ENCODE results near the gene RAB36. TPM values are rescaled to one million over a fixed set of nuclear protein-coding genes. Genes with fewer than 3 reads are reported as not detected.
A peak's percentile ranks its signal among the peaks of the same experiment; 100 is the strongest.

The RAB36 gene
- total RNA-seq, 1 experiment from 2014 or later: 1.8 TPM

DNA sequence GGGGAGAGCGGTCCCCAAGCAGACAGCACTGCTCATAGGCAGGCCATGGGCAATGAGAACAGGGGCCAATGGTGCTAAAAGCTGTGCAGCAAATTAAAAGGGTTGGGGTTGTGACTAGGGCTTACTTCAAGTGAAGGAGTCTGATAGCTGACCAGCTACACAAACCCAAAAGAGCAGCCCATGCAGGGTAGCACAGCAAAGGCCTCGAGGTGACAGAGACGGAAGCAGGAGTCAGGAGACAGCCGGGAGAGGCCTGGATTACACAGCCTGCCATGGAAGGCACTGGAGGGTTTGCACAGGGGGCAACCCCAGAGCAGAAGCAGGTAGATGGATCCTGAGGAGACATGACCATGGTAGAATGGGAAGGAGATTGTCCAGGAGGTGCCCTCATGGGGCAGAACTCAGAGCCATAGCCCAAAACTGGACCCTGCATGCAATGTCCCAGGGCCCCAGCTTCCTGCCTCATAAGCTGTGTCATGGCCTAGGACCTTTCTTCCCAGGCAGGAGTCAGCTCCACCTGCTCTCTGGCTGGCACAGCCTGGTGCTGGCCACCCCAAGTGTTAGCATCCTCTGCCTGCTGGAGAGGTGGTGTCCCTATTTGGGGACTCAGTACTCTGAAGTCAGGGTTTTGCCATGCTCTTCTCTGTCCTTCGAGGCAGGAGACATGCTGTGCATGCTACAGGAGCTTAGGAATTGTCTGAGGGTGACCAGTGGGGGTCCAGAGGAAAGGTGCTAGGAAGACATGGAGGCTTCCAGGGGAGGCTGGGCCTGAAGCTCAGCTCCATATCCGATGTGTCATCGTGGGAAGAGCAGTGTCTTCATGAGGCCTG, 36.8 kb upstream of the RAB36 start:
- POLR2A ChIA-PET: interaction anchor here (0.6 kb wide), 1 partner anchor 333 kb away, joined by 3 read pairs; no protein-coding TSS in a partner anchor
- TF ChIP-seq CREB1 (CRISPR knock-in tag; IDR thresholded peaks at IDR 0.05) (no peak), PRRX2 (CRISPR knock-in tag; IDR thresholded peaks at IDR 0.05) (no peak), GABPB1 (CRISPR knock-in tag; IDR thresholded peaks at IDR 0.05) (no peak), TEAD1 (CRISPR knock-in tag; IDR thresholded peaks at IDR 0.05) (no peak), ETV6 (CRISPR knock-in tag; IDR thresholded peaks at IDR 0.05) (no peak), JAZF1 (CRISPR knock-in tag; IDR thresholded peaks at IDR 0.05) (no peak), ESRRA (CRISPR knock-in tag; IDR thresholded peaks at IDR 0.05; ENCODE audit: borderline replicate concordance) (no peak), EMX1 (CRISPR knock-in tag; IDR thresholded peaks at IDR 0.05) (no peak), RELA (CRISPR knock-in tag; IDR thresholded peaks at IDR 0.05; ENCODE audit: borderline replicate concordance) (no peak), ELF4 (CRISPR knock-in tag; IDR thresholded peaks at IDR 0.05; ENCODE audit: low read depth) (no peak), CBFB (CRISPR knock-in tag; IDR thresholded peaks at IDR 0.05; ENCODE audit: low read depth) (no peak), SOX15 (CRISPR knock-in tag; IDR thresholded peaks at IDR 0.05) (no peak), TP53 (CRISPR knock-in tag; IDR thresholded peaks at IDR 0.05) (no peak)
- TF ChIP-seq, protein P1, sequence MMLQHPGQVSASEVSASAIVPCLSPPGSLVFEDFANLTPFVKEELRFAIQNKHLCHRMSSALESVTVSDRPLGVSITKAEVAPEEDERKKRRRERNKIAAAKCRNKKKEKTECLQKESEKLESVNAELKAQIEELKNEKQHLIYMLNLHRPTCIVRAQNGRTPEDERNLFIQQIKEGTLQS (CRISPR knock-in tag; conservative IDR thresholded peaks at IDR 0.05): no peak
- TF ChIP-seq, protein P2, sequence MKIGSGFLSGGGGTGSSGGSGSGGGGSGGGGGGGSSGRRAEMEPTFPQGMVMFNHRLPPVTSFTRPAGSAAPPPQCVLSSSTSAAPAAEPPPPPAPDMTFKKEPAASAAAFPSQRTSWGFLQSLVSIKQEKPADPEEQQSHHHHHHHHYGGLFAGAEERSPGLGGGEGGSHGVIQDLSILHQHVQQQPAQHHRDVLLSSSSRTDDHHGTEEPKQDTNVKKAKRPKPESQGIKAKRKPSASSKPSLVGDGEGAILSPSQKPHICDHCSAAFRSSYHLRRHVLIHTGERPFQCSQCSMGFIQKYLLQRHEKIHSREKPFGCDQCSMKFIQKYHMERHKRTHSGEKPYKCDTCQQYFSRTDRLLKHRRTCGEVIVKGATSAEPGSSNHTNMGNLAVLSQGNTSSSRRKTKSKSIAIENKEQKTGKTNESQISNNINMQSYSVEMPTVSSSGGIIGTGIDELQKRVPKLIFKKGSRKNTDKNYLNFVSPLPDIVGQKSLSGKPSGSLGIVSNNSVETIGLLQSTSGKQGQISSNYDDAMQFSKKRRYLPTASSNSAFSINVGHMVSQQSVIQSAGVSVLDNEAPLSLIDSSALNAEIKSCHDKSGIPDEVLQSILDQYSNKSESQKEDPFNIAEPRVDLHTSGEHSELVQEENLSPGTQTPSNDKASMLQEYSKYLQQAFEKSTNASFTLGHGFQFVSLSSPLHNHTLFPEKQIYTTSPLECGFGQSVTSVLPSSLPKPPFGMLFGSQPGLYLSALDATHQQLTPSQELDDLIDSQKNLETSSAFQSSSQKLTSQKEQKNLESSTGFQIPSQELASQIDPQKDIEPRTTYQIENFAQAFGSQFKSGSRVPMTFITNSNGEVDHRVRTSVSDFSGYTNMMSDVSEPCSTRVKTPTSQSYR (CRISPR knock-in tag; IDR thresholded peaks at IDR 0.05): no peak
- TF ChIP-seq, protein P3, sequence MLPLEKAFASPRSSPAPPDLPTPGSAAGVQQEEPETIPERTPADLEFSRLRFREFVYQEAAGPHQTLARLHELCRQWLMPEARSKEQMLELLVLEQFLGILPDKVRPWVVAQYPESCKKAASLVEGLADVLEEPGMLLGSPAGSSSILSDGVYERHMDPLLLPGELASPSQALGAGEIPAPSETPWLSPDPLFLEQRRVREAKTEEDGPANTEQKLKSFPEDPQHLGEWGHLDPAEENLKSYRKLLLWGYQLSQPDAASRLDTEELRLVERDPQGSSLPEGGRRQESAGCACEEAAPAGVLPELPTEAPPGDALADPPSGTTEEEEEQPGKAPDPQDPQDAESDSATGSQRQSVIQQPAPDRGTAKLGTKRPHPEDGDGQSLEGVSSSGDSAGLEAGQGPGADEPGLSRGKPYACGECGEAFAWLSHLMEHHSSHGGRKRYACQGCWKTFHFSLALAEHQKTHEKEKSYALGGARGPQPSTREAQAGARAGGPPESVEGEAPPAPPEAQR (CRISPR knock-in tag; IDR thresholded peaks at IDR 0.05): no peak
- TF ChIP-seq, protein P4, sequence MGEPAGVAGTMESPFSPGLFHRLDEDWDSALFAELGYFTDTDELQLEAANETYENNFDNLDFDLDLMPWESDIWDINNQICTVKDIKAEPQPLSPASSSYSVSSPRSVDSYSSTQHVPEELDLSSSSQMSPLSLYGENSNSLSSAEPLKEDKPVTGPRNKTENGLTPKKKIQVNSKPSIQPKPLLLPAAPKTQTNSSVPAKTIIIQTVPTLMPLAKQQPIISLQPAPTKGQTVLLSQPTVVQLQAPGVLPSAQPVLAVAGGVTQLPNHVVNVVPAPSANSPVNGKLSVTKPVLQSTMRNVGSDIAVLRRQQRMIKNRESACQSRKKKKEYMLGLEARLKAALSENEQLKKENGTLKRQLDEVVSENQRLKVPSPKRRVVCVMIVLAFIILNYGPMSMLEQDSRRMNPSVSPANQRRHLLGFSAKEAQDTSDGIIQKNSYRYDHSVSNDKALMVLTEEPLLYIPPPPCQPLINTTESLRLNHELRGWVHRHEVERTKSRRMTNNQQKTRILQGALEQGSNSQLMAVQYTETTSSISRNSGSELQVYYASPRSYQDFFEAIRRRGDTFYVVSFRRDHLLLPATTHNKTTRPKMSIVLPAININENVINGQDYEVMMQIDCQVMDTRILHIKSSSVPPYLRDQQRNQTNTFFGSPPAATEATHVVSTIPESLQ (CRISPR knock-in tag; IDR thresholded peaks at IDR 0.05): no peak
- H3K27me3 Mint-ChIP-seq (ENCODE audit: low read depth): no peaks in the 10 kb centered on the region
- H3K9me3 Mint-ChIP-seq: no peaks in the 10 kb centered on the region
- DNase-seq (ENCODE audit: low spot score) (no peak), ATAC-seq (no peak)
- H3K36me3 Mint-ChIP-seq: no peaks in the 10 kb centered on the region
- CTCF ChIA-PET: interaction anchor here (1.0 to 2.9 kb wide), 2 partner anchors 20 to 149 kb away, joined by 3 to 9 read pairs; no protein-coding TSS in a partner anchor
- no peaks in the 10 kb centered on the region for H3K4me1 Mint-ChIP-seq
- H3K4me3 Mint-ChIP-seq: no peak overlapping the region
- H3K27ac Mint-ChIP-seq: 0 out of 2 replicates have a peak overlapping the region, but pooled peaks have one; percentile 49

DNA sequence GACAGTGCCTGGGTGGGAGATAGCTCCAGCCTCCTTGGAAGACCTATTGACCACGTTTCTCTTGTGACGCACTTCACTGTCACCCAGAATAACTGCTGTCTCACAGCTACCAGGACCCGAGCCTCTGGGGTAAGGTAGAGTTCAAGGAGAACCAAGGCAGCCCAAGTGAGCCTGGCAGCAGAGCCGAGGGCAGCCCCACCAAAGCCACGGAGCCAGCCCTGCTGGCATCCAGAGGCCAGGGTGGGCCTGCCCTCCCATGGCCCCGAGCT, 36.3 kb upstream of the RAB36 start:
- Mint-ChIP-seq H3K4me3 (no peak overlapping the region), H3K27ac (0 out of 2 replicates have a peak overlapping the region, but pooled peaks have one; percentile 49), H3K9me3 (no peaks in the 10 kb centered on the region), H3K36me3 (no peaks in the 10 kb centered on the region), H3K4me1 (no peaks in the 10 kb centered on the region), H3K27me3 (ENCODE audit: low read depth) (no peaks in the 10 kb centered on the region)
- ChIA-PET POLR2A (interaction anchor here (0.6 kb wide), 1 partner anchor 334 kb away, joined by 3 read pairs; no protein-coding TSS in a partner anchor), CTCF (interaction anchor here (1.0 to 2.9 kb wide), 2 partner anchors 19 to 149 kb away, joined by 3 to 9 read pairs; no protein-coding TSS in a partner anchor)
- ATAC-seq (no peak), DNase-seq (ENCODE audit: low spot score) (no peak)
- TF ChIP-seq, protein P5, sequence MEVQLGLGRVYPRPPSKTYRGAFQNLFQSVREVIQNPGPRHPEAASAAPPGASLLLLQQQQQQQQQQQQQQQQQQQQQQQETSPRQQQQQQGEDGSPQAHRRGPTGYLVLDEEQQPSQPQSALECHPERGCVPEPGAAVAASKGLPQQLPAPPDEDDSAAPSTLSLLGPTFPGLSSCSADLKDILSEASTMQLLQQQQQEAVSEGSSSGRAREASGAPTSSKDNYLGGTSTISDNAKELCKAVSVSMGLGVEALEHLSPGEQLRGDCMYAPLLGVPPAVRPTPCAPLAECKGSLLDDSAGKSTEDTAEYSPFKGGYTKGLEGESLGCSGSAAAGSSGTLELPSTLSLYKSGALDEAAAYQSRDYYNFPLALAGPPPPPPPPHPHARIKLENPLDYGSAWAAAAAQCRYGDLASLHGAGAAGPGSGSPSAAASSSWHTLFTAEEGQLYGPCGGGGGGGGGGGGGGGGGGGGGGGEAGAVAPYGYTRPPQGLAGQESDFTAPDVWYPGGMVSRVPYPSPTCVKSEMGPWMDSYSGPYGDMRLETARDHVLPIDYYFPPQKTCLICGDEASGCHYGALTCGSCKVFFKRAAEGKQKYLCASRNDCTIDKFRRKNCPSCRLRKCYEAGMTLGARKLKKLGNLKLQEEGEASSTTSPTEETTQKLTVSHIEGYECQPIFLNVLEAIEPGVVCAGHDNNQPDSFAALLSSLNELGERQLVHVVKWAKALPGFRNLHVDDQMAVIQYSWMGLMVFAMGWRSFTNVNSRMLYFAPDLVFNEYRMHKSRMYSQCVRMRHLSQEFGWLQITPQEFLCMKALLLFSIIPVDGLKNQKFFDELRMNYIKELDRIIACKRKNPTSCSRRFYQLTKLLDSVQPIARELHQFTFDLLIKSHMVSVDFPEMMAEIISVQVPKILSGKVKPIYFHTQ (CRISPR knock-in tag; IDR thresholded peaks at IDR 0.05): no peak
- no peak for TF ChIP-seq ZNF263 (CRISPR knock-in tag; IDR thresholded peaks at IDR 0.05; ENCODE audit: low read depth)
- TF ChIP-seq, protein P6, sequence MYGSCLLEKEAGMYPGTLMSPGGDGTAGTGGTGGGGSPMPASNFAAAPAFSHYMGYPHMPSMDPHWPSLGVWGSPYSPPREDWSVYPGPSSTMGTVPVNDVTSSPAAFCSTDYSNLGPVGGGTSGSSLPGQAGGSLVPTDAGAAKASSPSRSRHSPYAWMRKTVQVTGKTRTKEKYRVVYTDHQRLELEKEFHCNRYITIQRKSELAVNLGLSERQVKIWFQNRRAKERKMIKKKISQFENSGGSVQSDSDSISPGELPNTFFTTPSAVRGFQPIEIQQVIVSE (CRISPR knock-in tag; IDR thresholded peaks at IDR 0.05; ENCODE audit: borderline replicate concordance): no peak
- TF ChIP-seq, protein P7, sequence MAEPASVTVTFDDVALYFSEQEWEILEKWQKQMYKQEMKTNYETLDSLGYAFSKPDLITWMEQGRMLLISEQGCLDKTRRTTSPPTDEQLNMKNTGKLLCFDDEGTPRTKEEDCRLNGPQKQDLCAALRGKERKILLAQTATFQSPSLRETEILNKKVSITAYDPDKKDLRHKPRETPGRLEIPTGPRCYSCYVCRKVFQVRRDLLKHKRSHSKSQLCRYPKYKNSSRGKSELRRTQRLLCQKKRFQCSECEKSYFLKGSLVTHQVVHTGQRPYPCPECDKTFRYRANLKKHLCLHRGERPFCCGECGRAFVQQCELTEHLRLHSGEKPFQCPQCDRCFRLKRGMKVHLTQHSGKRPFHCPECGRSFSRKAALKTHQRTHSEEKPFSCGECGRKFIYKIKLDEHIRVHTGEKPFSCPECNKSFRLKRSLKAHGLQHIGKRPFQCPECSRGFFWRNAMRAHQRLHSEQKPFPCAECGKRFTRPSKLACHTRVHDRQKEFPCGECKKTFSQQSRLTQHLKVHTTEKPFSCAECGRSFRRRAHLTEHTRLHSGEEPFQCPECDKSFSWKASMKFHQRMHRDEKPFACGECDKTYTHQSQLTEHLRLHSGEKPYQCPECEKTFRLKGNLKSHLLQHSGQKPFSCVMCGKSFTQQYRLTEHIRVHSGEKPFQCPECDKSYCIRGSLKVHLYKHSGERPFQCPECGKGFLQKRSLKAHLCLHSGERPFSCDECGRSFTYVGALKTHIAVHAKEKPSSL (CRISPR knock-in tag; conservative IDR thresholded peaks at IDR 0.05): no peak
- no peak for TF ChIP-seq SMAD4 (CRISPR knock-in tag; IDR thresholded peaks at IDR 0.05)
- no peak for TF ChIP-seq JUN (CRISPR knock-in tag; IDR thresholded peaks at IDR 0.05)
